ENCODE measurements around the gene SMG6.
A peak's percentile ranks its signal among the peaks of the same experiment; 100 is the strongest.

Gene SMG6

GRCh38 chr17:2092253-2092652 is 211.3 kb downstream of the SMG6 start:
- no peak for TF ChIP-seq POLR2A (IDR thresholded peaks at IDR 0.05; ENCODE audit: extremely low read depth, insufficient read length)
- no peak for TF ChIP-seq CTCF (IDR thresholded peaks at IDR 0.05; ENCODE audit: low read depth, low read length)
- TF ChIP-seq MAX (IDR thresholded peaks at IDR 0.05; ENCODE audit: low read depth, low read length) = no peak
- TF ChIP-seq MYC (IDR thresholded peaks at IDR 0.05; ENCODE audit: low read depth, low read length) = no peak
- H3K4me3 ChIP-seq (ENCODE audit: low read depth, low read length) = no peak overlapping the region
- no peak for DNase-seq (ENCODE audit: low read depth)

GRCh38 chr17:2090804-2091534 is 212.6 kb downstream of the SMG6 start:
- no peak overlapping the region for H3K4me3 ChIP-seq (ENCODE audit: low read depth, low read length)
- DNase-seq (ENCODE audit: low read depth) = peak; percentile 11
- TF ChIP-seq CTCF (IDR thresholded peaks at IDR 0.05; ENCODE audit: low read depth, low read length) = no peak
- TF ChIP-seq POLR2A (IDR thresholded peaks at IDR 0.05; ENCODE audit: extremely low read depth, insufficient read length) = no peak
- no peak for TF ChIP-seq MAX (IDR thresholded peaks at IDR 0.05; ENCODE audit: low read depth, low read length)
- no peak for TF ChIP-seq MYC (IDR thresholded peaks at IDR 0.05; ENCODE audit: low read depth, low read length)

- TF ChIP-seq CTCF (IDR thresholded peaks at IDR 0.05; ENCODE audit: low read depth, low read length) = no peak
- TF ChIP-seq POLR2A (IDR thresholded peaks at IDR 0.05; ENCODE audit: extremely low read depth, insufficient read length) = no peak
- no peak for TF ChIP-seq MYC (IDR thresholded peaks at IDR 0.05; ENCODE audit: low read depth, low read length)
- TF ChIP-seq MAX (IDR thresholded peaks at IDR 0.05; ENCODE audit: low read depth, low read length) = no peak
- DNase-seq (ENCODE audit: low read depth) = no peak
- no peak overlapping the region for H3K4me3 ChIP-seq (ENCODE audit: low read depth, low read length)
These were observed 213.4 kb downstream of the SMG6 start for GRCh38 chr17:2090210-2090641.

- no peak for TF ChIP-seq CTCF (IDR thresholded peaks at IDR 0.05; ENCODE audit: low read depth, low read length)
- no peak for TF ChIP-seq POLR2A (IDR thresholded peaks at IDR 0.05; ENCODE audit: extremely low read depth, insufficient read length)
- TF ChIP-seq MYC (IDR thresholded peaks at IDR 0.05; ENCODE audit: low read depth, low read length) = no peak
- TF ChIP-seq MAX (IDR thresholded peaks at IDR 0.05; ENCODE audit: low read depth, low read length) = no peak
- no peak overlapping the region for H3K4me3 ChIP-seq (ENCODE audit: low read depth, low read length)
- peak; percentile 17 for DNase-seq (ENCODE audit: low read depth)
These were observed 214.6 kb downstream of the SMG6 start for GRCh38 chr17:2089021-2089422.

- TF ChIP-seq CTCF (IDR thresholded peaks at IDR 0.05; ENCODE audit: low read depth, low read length) (no peak), POLR2A (IDR thresholded peaks at IDR 0.05; ENCODE audit: extremely low read depth, insufficient read length) (no peak), MYC (IDR thresholded peaks at IDR 0.05; ENCODE audit: low read depth, low read length) (peak; percentile 67), MAX (IDR thresholded peaks at IDR 0.05; ENCODE audit: low read depth, low read length) (0 out of 2 replicates have a peak, but pooled peaks have one; percentile 28)
- H3K4me3 ChIP-seq (ENCODE audit: low read depth, low read length) = no peak overlapping the region
- DNase-seq (ENCODE audit: low read depth) = peak; percentile 92
These were observed 215.9 kb downstream of the SMG6 start for GRCh38 chr17:2087597-2088211.
